Lower leg skin (tissue), 3 donors: Measurements from ENCODE around the gene MTMR2.

ENCODE experiments used
- CTCF ChIP-seq, 3 donors: fragments of 450-650 bp; IDR thresholded peaks; one replicate each; pipeline ENCODE4 v1.5.1; 2016; ENCODE audit warnings: antibody characterized with exemption in 3 of 3, mild to moderate bottlenecking in 3 of 3, moderate library complexity in 2 of 3
- POLR2A ChIP-seq, 2 donors: fragments of 450-650 bp; IDR thresholded peaks; one replicate each; pipeline ENCODE4 v1.6.1; 2016 to 2017; ENCODE audit warnings: antibody characterized with exemption in 2 of 2, mild to moderate bottlenecking in 1 of 2, moderate library complexity in 1 of 2

- TF ChIP-seq POLR2A (IDR thresholded peaks at IDR 0.05) (no peak), CTCF (IDR thresholded peaks at IDR 0.05) (no peak)
Measured at GRCh38 chr11:95913830-95914615, 9.9 kb downstream of the MTMR2 start.
